GM18868 (cell line): ENCODE data around the gene KLHL18.
"Not testable (repeated sequence)": the region's sequence is repeated elsewhere in the genome, so short reads cannot be mapped to it uniquely, and the experiment has no call there.

Experiments
- ATAC-seq: cut with Tn5 transposase; IDR thresholded peaks from one replicate; pipeline ENCODE4 v1.9.1; 2021; ENCODE audit warnings: mild to moderate bottlenecking, moderate library complexity; ENCODE audit not compliant: unreplicated experiment

Gene KLHL18

DNA sequence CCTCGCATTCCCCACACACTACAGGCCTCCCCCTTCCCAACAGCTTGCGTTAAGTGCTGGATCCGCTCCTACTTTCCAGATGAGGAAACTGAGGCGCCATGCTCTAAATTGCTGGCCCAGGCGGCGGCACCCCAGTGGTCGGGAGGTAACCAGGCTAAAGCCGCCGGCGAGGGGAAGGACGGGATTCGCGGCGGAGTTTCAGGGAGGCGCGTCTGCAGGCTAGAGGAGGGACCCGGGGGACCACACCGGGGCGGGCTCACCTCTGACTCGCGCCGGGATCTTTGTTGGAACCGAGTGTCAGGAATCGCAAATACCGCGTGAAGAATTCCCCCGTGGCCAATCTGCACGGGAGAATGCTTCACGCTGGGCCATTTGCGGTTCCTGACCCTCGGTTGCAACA, 73.5 kb downstream of the KLHL18 start:
- ATAC-seq: no peak

GRCh38 chr3:47359323-47359722, 76.6 kb downstream of the KLHL18 start:
- no peak for ATAC-seq

DNA sequence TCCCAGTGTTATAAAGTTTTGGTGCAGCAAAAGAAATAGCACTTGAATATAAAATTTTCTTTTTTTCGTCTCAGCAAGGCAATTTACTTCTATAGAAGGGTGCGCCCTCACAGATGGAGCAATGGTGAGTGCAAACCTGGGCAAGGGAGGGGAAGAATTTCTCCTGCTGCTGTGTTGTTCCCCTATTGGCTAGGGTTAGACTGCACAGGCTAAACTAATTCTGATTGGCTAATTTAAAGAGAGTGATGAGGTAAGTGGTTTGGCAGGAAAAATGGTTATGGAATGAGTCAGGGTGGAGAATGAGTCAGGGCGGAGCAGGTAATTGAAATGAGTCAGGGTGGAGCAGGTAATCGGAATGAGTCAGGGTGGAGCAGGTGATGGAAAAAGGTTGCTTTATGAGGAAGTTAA, 77.4 kb downstream of the KLHL18 start:
- ATAC-seq: not testable (repeated sequence)

DNA sequence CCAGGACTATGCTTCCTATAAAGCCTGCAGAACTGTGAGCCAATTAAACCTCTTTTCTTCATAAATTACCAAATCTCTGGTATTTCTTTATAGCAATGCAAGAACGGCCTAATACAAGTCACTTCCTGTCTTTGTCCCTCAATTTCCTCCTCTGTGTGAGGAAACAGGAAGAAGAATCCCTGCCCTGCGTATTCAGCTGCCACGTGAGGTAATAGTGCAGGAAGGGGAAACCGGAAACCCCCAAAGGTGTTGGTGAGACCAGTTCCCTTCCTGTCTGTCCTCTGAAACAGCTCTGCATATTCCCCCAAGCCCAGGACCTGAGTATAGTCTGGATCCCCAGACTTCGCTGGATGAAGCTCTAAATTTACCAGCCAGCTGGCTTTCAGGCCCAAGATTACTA, 80.0 kb downstream of the KLHL18 start:
- ATAC-seq: no peak

- no peak for ATAC-seq
Observed at GRCh38 chr3:47365213-47366153, 82.7 kb downstream of the KLHL18 start.

GRCh38 chr3:47366833-47367232, 84.1 kb downstream of the KLHL18 start:
- no peak for ATAC-seq

DNA sequence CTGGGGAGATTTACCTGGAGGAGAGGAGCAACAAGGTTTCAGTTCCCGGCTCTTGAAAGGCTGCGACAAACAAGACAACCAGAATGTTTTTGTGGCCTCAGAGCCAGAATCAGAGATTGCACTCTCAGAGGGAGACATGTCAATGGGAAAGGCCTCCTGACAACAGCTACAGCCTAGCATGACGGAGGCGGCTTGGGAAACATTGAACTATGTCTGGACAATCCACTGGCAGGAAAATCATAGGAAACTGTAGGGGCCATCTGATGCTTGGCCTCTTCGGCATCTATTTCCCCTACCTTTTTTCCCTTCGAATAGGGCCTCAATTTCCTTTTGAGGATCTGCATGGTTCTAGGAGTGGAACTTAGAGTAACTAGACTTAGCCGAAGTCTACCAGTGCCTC, 84.9 kb downstream of the KLHL18 start:
- no peak for ATAC-seq

GRCh38 chr3:47370020-47370419, 87.3 kb downstream of the KLHL18 start:
- not testable (repeated sequence) for ATAC-seq

DNA sequence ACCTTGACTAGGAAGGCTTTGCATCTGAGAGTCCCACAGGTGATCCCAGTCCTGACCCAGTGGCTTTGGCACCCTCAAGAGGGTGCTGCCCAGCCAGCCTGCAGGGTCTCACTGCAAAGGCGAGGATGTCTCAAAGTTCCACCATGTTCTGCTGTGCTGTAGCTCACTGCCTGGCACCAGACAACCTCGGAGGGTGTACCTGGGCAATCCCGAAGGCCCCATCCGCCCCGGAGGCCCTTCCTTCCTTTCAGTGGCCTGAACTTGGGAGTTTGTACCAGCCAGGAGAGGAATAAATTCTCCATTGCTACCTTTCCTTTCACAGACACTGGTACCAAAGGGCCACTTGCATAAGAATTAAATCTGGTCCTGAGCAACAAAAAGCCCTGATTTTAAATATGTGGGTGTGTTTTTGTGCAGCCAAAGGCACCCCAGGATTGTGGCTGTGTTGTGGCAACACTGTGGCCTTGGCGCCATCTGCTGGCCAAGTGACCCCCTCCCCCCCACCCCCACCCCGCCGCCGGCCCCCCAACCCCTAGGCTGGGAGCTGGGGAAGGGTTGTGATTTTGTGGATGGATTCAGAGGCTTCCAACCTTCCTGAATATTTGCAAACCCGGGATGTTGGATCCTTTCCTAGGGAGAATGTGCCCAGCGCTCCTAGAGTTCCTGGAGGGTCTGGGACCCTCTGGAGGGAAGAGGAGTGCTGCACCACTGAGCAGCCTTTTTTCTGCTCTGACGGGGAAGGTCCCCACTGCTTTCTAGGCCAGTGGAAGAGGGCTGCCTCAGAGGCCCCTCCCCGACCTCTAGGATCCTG, 88.3 kb downstream of the KLHL18 start:
- ATAC-seq: no peak

DNA sequence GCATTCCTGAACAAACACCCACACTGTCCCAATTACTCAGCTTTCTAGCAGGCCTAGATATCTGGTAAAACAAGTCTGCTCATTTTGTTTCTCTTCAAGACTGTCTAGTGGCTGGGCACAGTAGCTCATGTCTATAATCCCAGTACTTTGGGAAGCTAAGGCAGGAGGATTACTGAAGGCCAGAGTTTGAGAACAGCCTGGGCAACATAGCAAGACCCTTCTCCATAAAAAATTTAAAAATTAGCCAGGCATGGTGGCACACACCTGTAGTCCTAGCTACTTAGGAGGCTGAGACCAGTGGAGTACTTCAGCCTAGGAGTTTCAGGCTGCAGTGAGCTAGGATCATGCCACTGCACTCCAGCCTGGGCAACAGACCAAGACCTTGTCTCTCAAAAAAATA, 91.8 kb downstream of the KLHL18 start:
- ATAC-seq: no peak

DNA sequence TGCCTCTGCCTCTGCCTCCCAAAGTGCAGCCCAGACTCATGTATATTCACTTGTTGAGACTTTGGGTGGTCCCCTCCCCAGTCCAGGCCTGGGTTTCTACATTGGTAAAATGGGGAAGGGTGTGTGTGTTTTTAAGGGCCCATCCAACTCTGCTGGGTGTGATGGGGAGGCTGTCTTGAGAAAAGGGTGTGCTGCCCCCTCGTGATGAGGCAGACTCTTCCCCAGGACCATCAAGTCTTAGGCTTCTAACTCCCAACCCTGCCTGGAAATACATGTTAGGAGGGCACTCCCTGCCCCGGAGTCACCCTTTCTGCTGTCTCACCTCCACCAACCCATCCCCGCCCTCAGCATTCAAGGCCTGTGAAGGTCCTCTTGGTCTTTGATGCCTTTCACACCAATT, 93.6 kb downstream of the KLHL18 start:
- ATAC-seq: no peak

- ATAC-seq: no peak
Observed at GRCh38 chr3:47377186-47377585, 94.4 kb downstream of the KLHL18 start.

DNA sequence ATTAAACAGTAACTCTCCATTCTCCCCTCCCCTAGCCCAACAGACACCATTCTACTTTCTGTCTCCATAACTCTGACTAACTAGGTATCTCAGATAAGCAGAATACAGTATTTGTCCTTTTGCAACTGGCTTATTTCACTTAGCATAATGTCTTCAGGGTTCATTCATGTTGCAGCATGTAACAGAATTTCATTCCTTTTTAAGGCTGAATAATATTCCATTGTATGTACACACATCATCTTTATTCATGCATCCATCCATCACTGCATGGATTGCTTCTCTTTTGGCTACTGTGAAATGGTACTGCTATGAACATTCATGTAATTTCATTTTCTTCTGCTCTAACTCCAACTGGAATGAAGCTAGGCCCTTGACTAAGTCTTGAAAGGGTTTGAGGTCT, 96.1 kb downstream of the KLHL18 start:
- no peak for ATAC-seq

GRCh38 chr3:47379411-47379899, 96.7 kb downstream of the KLHL18 start:
- ATAC-seq: no peak

GRCh38 chr3:47380026-47380600, 97.4 kb downstream of the KLHL18 start:
- ATAC-seq: peak; percentile 5

- peak; percentile 74 for ATAC-seq
Observed at GRCh38 chr3:47380601-47381316, 98.0 kb downstream of the KLHL18 start, which contains the start of gene PTPN23. Gene PTPN23, plus strand, starts transcription at chr3:47381021. Its CDS starts 76 bp downstream, at chr3:47381097.

DNA sequence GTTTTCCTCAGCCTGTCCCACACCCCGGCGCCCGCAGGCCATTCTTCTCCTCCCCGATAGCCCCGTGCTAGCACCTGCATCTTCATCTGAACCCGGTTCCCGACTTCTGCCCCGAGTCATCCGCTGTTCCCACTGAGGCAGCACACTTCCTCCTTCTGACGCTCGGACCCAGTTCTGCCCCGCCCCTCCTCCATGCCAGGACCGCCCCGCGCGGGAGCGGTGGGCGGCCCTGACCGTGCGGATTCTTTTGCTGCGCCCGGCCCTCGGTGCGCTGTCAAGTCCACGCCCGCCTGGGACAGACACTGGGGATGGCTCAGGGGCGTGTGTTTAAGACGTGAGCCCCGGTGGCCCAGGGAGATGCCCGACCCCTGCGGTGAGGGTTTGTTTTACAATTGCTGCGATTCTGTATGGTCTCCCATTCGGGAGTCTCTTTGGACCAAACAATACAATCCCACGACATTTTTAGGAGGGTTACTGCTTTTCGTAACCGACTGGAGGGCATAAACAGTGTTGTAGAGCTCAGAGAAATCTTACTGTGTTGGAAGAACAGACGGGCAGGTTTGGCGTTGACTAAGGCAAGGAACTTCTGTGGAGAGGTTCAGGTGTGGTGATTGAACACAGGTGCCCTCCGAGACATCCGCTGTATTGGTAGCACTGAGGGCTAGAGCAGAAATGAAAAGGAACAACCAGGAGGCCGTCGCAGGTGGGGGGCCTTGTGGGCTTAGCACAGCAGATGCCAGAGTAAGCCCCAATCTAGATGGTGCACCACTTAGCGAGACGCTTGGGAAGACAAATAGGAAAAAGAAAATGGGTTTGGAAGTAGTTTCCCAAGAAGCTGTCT, 98.8 kb downstream of the KLHL18 start:
- peak; percentile 67 for ATAC-seq

- no peak for ATAC-seq
Observed at GRCh38 chr3:47384425-47384824, 101.7 kb downstream of the KLHL18 start.

- ATAC-seq: no peak
Observed at GRCh38 chr3:47385007-47385406, 102.3 kb downstream of the KLHL18 start.

DNA sequence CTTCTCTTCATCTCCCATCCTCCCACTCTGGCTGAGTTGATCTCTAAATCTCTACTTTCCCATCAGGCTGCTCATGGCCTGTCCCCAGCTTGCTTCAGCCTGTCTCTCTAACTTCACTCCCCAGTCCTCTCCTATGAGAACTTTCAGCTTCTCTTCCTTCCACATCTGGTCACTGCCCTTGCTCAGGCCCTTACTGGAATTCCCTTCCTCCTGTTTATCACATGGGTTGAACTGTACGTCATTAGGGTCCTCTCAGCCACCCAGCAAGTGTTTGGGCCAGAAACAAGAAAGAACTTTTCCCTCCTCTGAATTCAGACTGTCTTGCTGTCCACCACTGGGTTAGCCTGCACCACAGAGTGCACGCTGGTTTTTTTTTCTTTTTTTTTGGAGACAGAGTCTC, 103.1 kb downstream of the KLHL18 start:
- ATAC-seq: no peak
